GM23248 (cell line): Measurements from ENCODE around the gene KCTD19. TPM values are rescaled to one million over a fixed set of nuclear protein-coding genes. Genes with fewer than 3 reads are reported as not detected.

Source experiments
- DNase-seq: peaks from one replicate; pipeline ENCODE4 v3.0.0-alpha.2; 2015
- H2AFZ ChIP-seq: fragments of 200-600 bp; sonication (generic); 2 replicates; pipeline ENCODE4 v1.6.1; 2016; ENCODE audit warnings: antibody characterized with exemption
- H3F3A ChIP-seq: fragments of 200-600 bp; sonication (generic); 2 replicates; pipeline ENCODE4 v1.6.1; 2016; ENCODE audit warnings: mild to moderate bottlenecking, antibody characterized with exemption, mixed run types; ENCODE audit not compliant: insufficient read depth
- H3K27ac ChIP-seq: fragments of 200-600 bp; sonication (generic); 2 replicates; pipeline ENCODE4 v1.5.1; 2016; ENCODE audit warnings: mild to moderate bottlenecking
- H3K27me3 ChIP-seq: fragments of 200-600 bp; sonication (generic); replicated peaks from 2 replicates; pipeline ENCODE4 v1.6.1; 2016; ENCODE audit warnings: mild to moderate bottlenecking; ENCODE audit not compliant: insufficient read depth
- H3K36me3 ChIP-seq: fragments of 200-600 bp; sonication (generic); 2 replicates; pipeline ENCODE4 v1.6.1; 2016; ENCODE audit warnings: low read depth, mild to moderate bottlenecking
- H3K4me1 ChIP-seq: fragments of 200-600 bp; sonication (generic); 2 replicates; pipeline ENCODE4 v1.6.1; 2016; ENCODE audit warnings: mild to moderate bottlenecking; ENCODE audit not compliant: insufficient read depth
- H3K4me2 ChIP-seq: fragments of 200-600 bp; sonication (generic); one replicate; pipeline ENCODE4 v1.6.1; 2016; ENCODE audit warnings: mild to moderate bottlenecking; ENCODE audit not compliant: unreplicated experiment
- H3K4me3 ChIP-seq: fragments of 200-600 bp; sonication (generic); 2 replicates; pipeline ENCODE4 v1.5.1; 2016; ENCODE audit warnings: mild to moderate bottlenecking
- H3K79me2 ChIP-seq: fragments of 200-600 bp; sonication (generic); 2 replicates; pipeline ENCODE4 v1.6.1; 2016; ENCODE audit warnings: mild to moderate bottlenecking; ENCODE audit not compliant: insufficient read depth
- H3K9ac ChIP-seq: fragments of 200-600 bp; sonication (generic); 2 replicates; pipeline ENCODE4 v1.6.1; 2016; ENCODE audit warnings: mild to moderate bottlenecking
- H3K9me2 ChIP-seq: fragments of 200-600 bp; sonication (generic); 2 replicates; pipeline ENCODE4 v1.6.1; 2016; ENCODE audit warnings: mixed run types, mild to moderate bottlenecking, moderate library complexity; ENCODE audit not compliant: insufficient read depth
- H3K9me3 ChIP-seq: fragments of 200-600 bp; sonication (generic); one replicate; pipeline ENCODE4 v1.6.1; 2017; ENCODE audit warnings: low read depth
- H4K20me1 ChIP-seq: fragments of 200-600 bp; sonication (generic); 2 replicates; pipeline ENCODE4 v1.6.0; 2016; ENCODE audit not compliant: insufficient read depth
- EZH2 ChIP-seq: fragments of 200-600 bp; sonication (generic); IDR thresholded peaks from 2 replicates; pipeline ENCODE4 v1.6.1; 2018; ENCODE audit warnings: antibody characterized with exemption, mild to moderate bottlenecking; ENCODE audit not compliant: insufficient read depth, poor library complexity, severe bottlenecking
- EZH2phosphoT487 ChIP-seq: fragments of 200-600 bp; sonication (generic); IDR thresholded peaks from 2 replicates; pipeline ENCODE4 v1.6.1; 2018; ENCODE audit warnings: antibody characterized with exemption, moderate library complexity, mild to moderate bottlenecking, low read depth; ENCODE audit not compliant: insufficient read depth
- WGBS, 2 experiments: methylation state at CpG; one replicate each; pipeline ENCODE4 v1.1.6; 2015 to 2017; ENCODE audit warnings: low lambda C conversion rate in 2 of 2, low coverage in 1 of 2; ENCODE audit errors: missing lambda C conversion rate in 2 of 2; 5-methylcytosine and 5-hydroxymethylcytosine counted together
- in situ Hi-C: fragments of 300-500 bp; cut with MboI; formaldehyde crosslinking; loops from 2 replicates; pipeline ENCODE4 v1.15.0; 2020
- polyA plus RNA-seq: library from polyadenylated mRNA; unstranded; fragments of >200 nt; fragmentation: Nextera tagmentation; extraction: Ambion mirVana; gene quantifications from 2 replicates; pipeline ENCODE4 v1.2.1, GENCODE V29; 2016
- total RNA-seq: library from RNA; depleted of rRNA; stranded (reverse); fragments of >200 nt; shearing (Covaris generic); gene quantifications from 2 replicates; pipeline ENCODE4 v1.2.3, GENCODE V29; 2014

The KCTD19 gene
- total and polyA plus RNA-seq, 2 experiments from 2014 or later, result not detected

DNA sequence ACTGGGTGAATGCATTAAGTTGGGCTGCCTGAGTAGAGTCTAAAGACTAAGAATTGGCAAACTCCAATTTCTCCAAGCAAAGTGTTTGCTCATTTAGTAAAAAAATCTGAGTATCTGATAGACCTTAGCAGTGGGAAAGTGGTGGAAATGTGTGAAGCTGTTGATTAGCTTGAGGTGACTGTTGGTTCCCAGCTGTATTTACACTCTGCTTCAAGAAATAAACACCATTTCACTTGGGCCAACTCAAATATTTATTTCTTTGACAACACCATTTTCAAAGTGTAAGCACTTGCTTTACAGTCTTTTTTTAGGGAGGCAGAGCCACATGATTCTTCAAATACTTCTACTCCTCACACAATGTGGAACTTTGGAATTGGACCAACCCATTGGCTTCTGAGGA lies 8.7 kb downstream of the KCTD19 start:
- no peak overlapping the region for H3K9ac ChIP-seq
- no peaks in the 10 kb centered on the region for H3K9me3 ChIP-seq
- no peak for DNase-seq
- H3K4me1 ChIP-seq, result peaks cover 2% of the 10 kb centered on the region; the same call in 1 of the 2 replicates
- no peak overlapping the region for H3K4me2 ChIP-seq
- H4K20me1 ChIP-seq, result no peaks in the 10 kb centered on the region
- TF ChIP-seq EZH2phosphoT487, result no peak
- no peak for TF ChIP-seq EZH2
- no peak overlapping the region for H3K27ac ChIP-seq
- in situ Hi-C loops, result no loop called here
- H3K79me2 ChIP-seq, result no peaks in the 10 kb centered on the region
- no peaks in the 10 kb centered on the region for H3K9me2 ChIP-seq
- no peak overlapping the region for H3K4me3 ChIP-seq
- H3K27me3 ChIP-seq, result peaks cover 10% of the 10 kb centered on the region; the same call in 1 of the 2 replicates
- no peak overlapping the region for H2AFZ ChIP-seq
- no peaks in the 10 kb centered on the region for H3F3A ChIP-seq
- H3K36me3 ChIP-seq, result no peaks in the 10 kb centered on the region

DNA sequence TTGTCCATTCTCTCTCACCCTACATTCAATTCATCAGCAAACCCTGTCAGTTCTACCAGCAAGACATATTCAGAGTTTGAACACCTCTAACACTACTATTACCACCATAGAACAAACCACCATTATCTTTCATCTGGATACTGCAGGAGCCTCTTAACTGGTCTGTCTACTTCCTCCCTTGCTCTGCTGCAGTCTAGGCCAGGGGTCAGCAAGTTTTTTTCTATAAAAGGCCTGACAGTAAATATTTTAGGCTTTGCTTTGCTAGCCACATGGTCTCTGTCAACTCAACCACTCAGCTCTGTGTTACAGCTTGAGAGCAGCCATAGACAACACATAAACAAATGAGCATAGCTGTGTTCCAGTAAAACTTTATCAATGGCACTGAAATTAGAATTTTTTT lies 13.8 kb downstream of the KCTD19 start:
- Histone ChIP-seq H3K27me3 (no peaks in the 10 kb centered on the region), H3K36me3 (no peaks in the 10 kb centered on the region), H3K4me3 (no peak overlapping the region), H3F3A (peaks cover 21% of the 10 kb centered on the region), H3K79me2 (no peaks in the 10 kb centered on the region), H3K4me1 (peaks cover 16% of the 10 kb centered on the region), H3K4me2 (no peak overlapping the region), H3K9me2 (no peaks in the 10 kb centered on the region), H3K9ac (peak overlapping the region; percentile 62; the same call in 1 of the 2 replicates), H4K20me1 (no peaks in the 10 kb centered on the region), H2AFZ (peak overlapping the region; percentile 17; the same call in 1 of the 2 replicates), H3K9me3 (no peaks in the 10 kb centered on the region), H3K27ac (peak overlapping the region; percentile 84)
- no peak for TF ChIP-seq EZH2
- TF ChIP-seq EZH2phosphoT487, result no peak
- DNase-seq, result no peak
- in situ Hi-C loops, result no loop called here

DNA sequence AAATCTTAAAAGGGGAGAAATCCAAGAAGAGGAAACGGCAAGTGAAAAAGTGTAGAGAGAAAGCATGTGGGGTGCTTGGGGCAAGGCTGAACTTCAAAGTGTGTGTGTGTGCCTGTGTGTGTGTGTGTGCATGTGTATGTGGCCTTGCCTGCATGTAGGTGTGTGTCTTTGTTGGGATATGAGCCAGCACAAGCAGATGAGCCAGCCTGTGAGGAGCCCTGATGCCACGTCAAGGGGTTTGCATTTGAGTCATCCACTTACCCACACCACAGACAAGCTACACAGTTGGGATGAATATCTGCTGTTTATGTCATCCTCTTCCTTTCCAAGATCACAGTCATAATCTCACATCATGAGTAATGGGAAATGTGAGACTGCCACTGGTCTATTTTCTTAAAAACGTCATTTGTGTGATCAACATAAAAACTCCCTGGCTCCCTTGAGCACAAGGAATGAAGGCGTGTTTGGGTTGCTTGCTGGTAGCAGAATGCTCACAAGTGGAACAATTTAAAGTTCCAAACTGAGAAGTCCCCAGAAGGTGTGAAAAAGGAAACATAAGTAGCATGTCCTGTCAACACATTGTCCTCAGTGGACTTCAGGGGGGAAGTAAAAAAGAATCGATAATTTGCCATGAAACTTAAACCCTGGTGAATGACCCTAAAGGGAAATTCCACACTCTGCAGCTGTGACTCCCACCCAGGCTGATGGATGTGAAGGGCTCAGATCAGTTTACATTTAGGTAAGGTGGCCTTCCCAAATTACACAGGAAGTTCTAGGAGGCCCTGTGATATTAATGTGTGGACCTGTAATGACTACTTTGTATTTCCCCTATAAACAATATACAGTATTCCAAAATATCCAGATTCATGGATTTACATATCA lies 14.7 kb downstream of the KCTD19 start:
- no peaks in the 10 kb centered on the region for H3K9me3 ChIP-seq
- H3K27me3 ChIP-seq, result no peaks in the 10 kb centered on the region
- peaks cover 16% of the 10 kb centered on the region for H3K4me1 ChIP-seq
- H3K4me3 ChIP-seq, result no peak overlapping the region
- WGBS, 2 experiments, result 4 to 8% methylated on average over 5 of the region's 5 CpGs
- H3K4me2 ChIP-seq, result peak overlapping the region; percentile 64
- H3K9me2 ChIP-seq, result no peaks in the 10 kb centered on the region
- peak; percentile 99 for DNase-seq
- H3K27ac ChIP-seq, result peak overlapping the region; percentile 84
- no peaks in the 10 kb centered on the region for H4K20me1 ChIP-seq
- H3F3A ChIP-seq, result peaks cover 21% of the 10 kb centered on the region
- H3K79me2 ChIP-seq, result no peaks in the 10 kb centered on the region
- no peaks in the 10 kb centered on the region for H3K36me3 ChIP-seq
- H2AFZ ChIP-seq, result no peak overlapping the region
- in situ Hi-C loops, result no loop called here
- TF ChIP-seq EZH2phosphoT487 (no peak), EZH2 (no peak)
- peak overlapping the region; percentile 62 for H3K9ac ChIP-seq

DNA sequence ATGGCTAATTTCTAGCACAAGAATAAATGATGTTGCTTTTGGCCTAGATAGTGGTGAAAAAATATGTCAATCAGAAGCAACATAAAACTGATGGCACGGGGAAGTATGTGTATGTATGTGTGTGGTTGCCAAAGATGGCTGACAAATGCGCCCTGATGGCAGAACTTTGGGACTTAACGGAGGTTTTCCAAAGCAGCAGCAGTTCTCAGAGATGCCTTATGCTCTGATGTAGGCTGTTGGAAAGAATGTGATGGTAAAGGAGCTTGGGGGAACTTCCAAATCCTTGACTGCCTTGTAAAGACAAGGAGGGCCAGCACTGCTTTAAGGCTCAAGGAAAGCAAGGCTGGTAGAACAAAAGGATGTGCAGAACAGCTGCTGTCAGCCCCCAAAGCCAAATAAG lies 16.0 kb downstream of the KCTD19 start:
- no peaks in the 10 kb centered on the region for H3K27me3 ChIP-seq
- WGBS, 2 experiments, result 85 to 87% methylated on average over 3 of the region's 3 CpGs
- no peak overlapping the region for H3K9ac ChIP-seq
- TF ChIP-seq EZH2phosphoT487 (no peak), EZH2 (no peak)
- peaks cover 16% of the 10 kb centered on the region for H3K4me1 ChIP-seq
- no peaks in the 10 kb centered on the region for H3K9me3 ChIP-seq
- no peak overlapping the region for H3K4me2 ChIP-seq
- H3K79me2 ChIP-seq, result no peaks in the 10 kb centered on the region
- no peaks in the 10 kb centered on the region for H3K36me3 ChIP-seq
- H3F3A ChIP-seq, result peaks cover 21% of the 10 kb centered on the region
- DNase-seq, result no peak
- no peak overlapping the region for H3K4me3 ChIP-seq
- no peak overlapping the region for H3K27ac ChIP-seq
- in situ Hi-C loops, result no loop called here
- no peaks in the 10 kb centered on the region for H3K9me2 ChIP-seq
- no peak overlapping the region for H2AFZ ChIP-seq
- H4K20me1 ChIP-seq, result no peaks in the 10 kb centered on the region
